ENCODE data around the gene ZC3H18.

ZC3H18 gene

GRCh38 chr16:88527186-88527936, 42.8 kb upstream of the ZC3H18 start:
- no peak overlapping the region for H3K4me3 ChIP-seq (ENCODE audit: low read length)

GRCh38 chr16:88527937-88528743, 42.1 kb upstream of the ZC3H18 start:
- no peaks in the 10 kb centered on the region for H3K27me3 ChIP-seq (replicated peaks; ENCODE audit: control insufficient read depth, insufficient read depth, low read length)
- no peak overlapping the region for H3K9ac ChIP-seq (ENCODE audit: low read length)
- no peaks in the 10 kb centered on the region for H3K36me3 ChIP-seq (ENCODE audit: control insufficient read depth, insufficient read depth, low read length, severe bottlenecking)
- H3K9me3 ChIP-seq (ENCODE audit: control insufficient read depth, low read length): no peaks in the 10 kb centered on the region
- no peak overlapping the region for H3K4me3 ChIP-seq (ENCODE audit: low read length)
- no peaks in the 10 kb centered on the region for H3K4me1 ChIP-seq (ENCODE audit: control insufficient read depth, insufficient read depth, low read length)
- no peak for DNase-seq (ENCODE audit: low read depth)

More at GRCh38 chr16:88527186-88527936, 42.8 kb upstream of the ZC3H18 start:
- Histone ChIP-seq H3K9ac (ENCODE audit: low read length) (no peak overlapping the region), H3K9me3 (ENCODE audit: control insufficient read depth, low read length) (no peaks in the 10 kb centered on the region), H3K27me3 (replicated peaks; ENCODE audit: control insufficient read depth, insufficient read depth, low read length) (no peaks in the 10 kb centered on the region), H3K36me3 (ENCODE audit: control insufficient read depth, insufficient read depth, low read length, severe bottlenecking) (no peaks in the 10 kb centered on the region), H3K4me1 (ENCODE audit: control insufficient read depth, insufficient read depth, low read length) (no peaks in the 10 kb centered on the region)
- DNase-seq (ENCODE audit: low read depth): peak; percentile 69

GRCh38 chr16:88528902-88529318, 41.3 kb upstream of the ZC3H18 start:
- no peak overlapping the region for H3K9ac ChIP-seq (ENCODE audit: low read length)
- no peak for DNase-seq (ENCODE audit: low read depth)
- no peaks in the 10 kb centered on the region for H3K9me3 ChIP-seq (ENCODE audit: control insufficient read depth, low read length)
- no peaks in the 10 kb centered on the region for H3K36me3 ChIP-seq (ENCODE audit: control insufficient read depth, insufficient read depth, low read length, severe bottlenecking)
- no peaks in the 10 kb centered on the region for H3K4me1 ChIP-seq (ENCODE audit: control insufficient read depth, insufficient read depth, low read length)
- no peak overlapping the region for H3K4me3 ChIP-seq (ENCODE audit: low read length)
- H3K27me3 ChIP-seq (replicated peaks; ENCODE audit: control insufficient read depth, insufficient read depth, low read length): no peaks in the 10 kb centered on the region

- no peaks in the 10 kb centered on the region for H3K9me3 ChIP-seq (ENCODE audit: control insufficient read depth, low read length)
- no peaks in the 10 kb centered on the region for H3K4me1 ChIP-seq (ENCODE audit: control insufficient read depth, insufficient read depth, low read length)
- no peaks in the 10 kb centered on the region for H3K27me3 ChIP-seq (replicated peaks; ENCODE audit: control insufficient read depth, insufficient read depth, low read length)
- no peak overlapping the region for H3K4me3 ChIP-seq (ENCODE audit: low read length)
- no peaks in the 10 kb centered on the region for H3K36me3 ChIP-seq (ENCODE audit: control insufficient read depth, insufficient read depth, low read length, severe bottlenecking)
- H3K9ac ChIP-seq (ENCODE audit: low read length): no peak overlapping the region
- DNase-seq (ENCODE audit: low read depth): no peak
These were observed 40.6 kb upstream of the ZC3H18 start for GRCh38 chr16:88529596-88529995.

GRCh38 chr16:88530051-88530857, 39.9 kb upstream of the ZC3H18 start:
- H3K9me3 ChIP-seq (ENCODE audit: control insufficient read depth, low read length): no peaks in the 10 kb centered on the region

DNA sequence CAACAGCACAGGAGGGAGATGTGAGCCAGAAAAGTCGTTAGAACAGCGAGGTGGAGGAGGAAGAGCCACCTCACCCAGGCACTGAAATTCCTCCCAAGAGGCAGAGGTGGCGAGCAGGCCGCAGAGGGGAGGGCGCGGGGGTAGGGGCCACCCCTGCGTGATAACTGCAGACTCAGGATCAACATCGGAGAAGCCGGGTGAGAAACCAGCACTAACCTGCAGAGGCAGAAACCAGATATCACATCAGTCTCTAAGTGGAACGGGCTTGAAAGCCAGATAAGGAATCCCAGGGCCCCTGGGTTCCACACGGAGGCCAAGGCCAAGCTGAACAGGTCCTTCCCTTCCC, 39.4 kb upstream of the ZC3H18 start:
- no peaks in the 10 kb centered on the region for H3K27me3 ChIP-seq (replicated peaks; ENCODE audit: control insufficient read depth, insufficient read depth, low read length)
- no peaks in the 10 kb centered on the region for H3K36me3 ChIP-seq (ENCODE audit: control insufficient read depth, insufficient read depth, low read length, severe bottlenecking)
- peaks cover 5% of the 10 kb centered on the region for H3K4me1 ChIP-seq (ENCODE audit: control insufficient read depth, insufficient read depth, low read length)
- no peaks in the 10 kb centered on the region for H3K9me3 ChIP-seq (ENCODE audit: control insufficient read depth, low read length)
- no peak overlapping the region for H3K4me3 ChIP-seq (ENCODE audit: low read length)
- H3K9ac ChIP-seq (ENCODE audit: low read length): no peak overlapping the region
- no peak for DNase-seq (ENCODE audit: low read depth)

More at GRCh38 chr16:88530051-88530857, 39.9 kb upstream of the ZC3H18 start:
- Histone ChIP-seq H3K4me1 (ENCODE audit: control insufficient read depth, insufficient read depth, low read length) (peaks cover 4% of the 10 kb centered on the region), H3K27me3 (replicated peaks; ENCODE audit: control insufficient read depth, insufficient read depth, low read length) (no peaks in the 10 kb centered on the region), H3K4me3 (ENCODE audit: low read length) (no peak overlapping the region), H3K36me3 (ENCODE audit: control insufficient read depth, insufficient read depth, low read length, severe bottlenecking) (no peaks in the 10 kb centered on the region), H3K9ac (ENCODE audit: low read length) (no peak overlapping the region)
- DNase-seq (ENCODE audit: low read depth): no peak

GRCh38 chr16:88531346-88531745, 38.9 kb upstream of the ZC3H18 start:
- H3K27me3 ChIP-seq (replicated peaks; ENCODE audit: control insufficient read depth, insufficient read depth, low read length): no peaks in the 10 kb centered on the region
- H3K36me3 ChIP-seq (ENCODE audit: control insufficient read depth, insufficient read depth, low read length, severe bottlenecking): no peaks in the 10 kb centered on the region
- H3K9me3 ChIP-seq (ENCODE audit: control insufficient read depth, low read length): no peaks in the 10 kb centered on the region
- DNase-seq (ENCODE audit: low read depth): no peak
- H3K4me3 ChIP-seq (ENCODE audit: low read length): no peak overlapping the region
- H3K4me1 ChIP-seq (ENCODE audit: control insufficient read depth, insufficient read depth, low read length): peaks cover 5% of the 10 kb centered on the region
- H3K9ac ChIP-seq (ENCODE audit: low read length): no peak overlapping the region

DNA sequence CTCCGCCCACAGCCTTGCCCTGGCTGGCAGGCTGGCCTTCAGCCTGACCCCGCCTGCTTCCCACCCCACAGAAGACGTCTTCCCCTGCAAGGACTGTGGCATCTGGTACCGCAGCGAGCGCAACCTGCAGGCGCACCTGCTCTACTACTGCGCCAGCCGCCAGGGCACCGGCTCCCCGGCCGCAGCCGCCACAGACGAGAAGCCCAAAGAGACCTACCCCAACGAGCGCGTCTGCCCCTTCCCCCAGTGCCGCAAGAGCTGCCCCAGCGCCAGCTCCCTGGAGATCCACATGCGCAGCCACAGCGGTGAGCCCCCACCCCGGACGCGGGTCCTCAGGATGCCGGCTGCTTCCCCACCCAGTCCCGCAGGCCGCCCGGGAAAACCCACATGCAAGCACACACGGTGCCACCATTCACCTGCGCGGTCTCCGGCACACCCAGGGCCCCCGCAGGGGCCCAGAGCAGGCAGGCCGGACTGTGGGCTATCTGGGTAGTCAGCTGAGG, 38.2 kb upstream of the ZC3H18 start:
- Histone ChIP-seq H3K4me1 (ENCODE audit: control insufficient read depth, insufficient read depth, low read length) (peaks cover 5% of the 10 kb centered on the region), H3K9me3 (ENCODE audit: control insufficient read depth, low read length) (no peaks in the 10 kb centered on the region), H3K36me3 (ENCODE audit: control insufficient read depth, insufficient read depth, low read length, severe bottlenecking) (no peaks in the 10 kb centered on the region), H3K9ac (ENCODE audit: low read length) (no peak overlapping the region), H3K27me3 (replicated peaks; ENCODE audit: control insufficient read depth, insufficient read depth, low read length) (no peaks in the 10 kb centered on the region), H3K4me3 (ENCODE audit: low read length) (no peak overlapping the region)
- DNase-seq (ENCODE audit: low read depth): no peak

GRCh38 chr16:88532434-88533241, 37.6 kb upstream of the ZC3H18 start:
- H3K4me3 ChIP-seq (ENCODE audit: low read length): no peak overlapping the region
- no peaks in the 10 kb centered on the region for H3K36me3 ChIP-seq (ENCODE audit: control insufficient read depth, insufficient read depth, low read length, severe bottlenecking)
- H3K27me3 ChIP-seq (replicated peaks; ENCODE audit: control insufficient read depth, insufficient read depth, low read length): no peaks in the 10 kb centered on the region
- DNase-seq (ENCODE audit: low read depth): no peak
- H3K4me1 ChIP-seq (ENCODE audit: control insufficient read depth, insufficient read depth, low read length): peaks cover 5% of the 10 kb centered on the region
- H3K9ac ChIP-seq (ENCODE audit: low read length): no peak overlapping the region
- no peaks in the 10 kb centered on the region for H3K9me3 ChIP-seq (ENCODE audit: control insufficient read depth, low read length)

DNA sequence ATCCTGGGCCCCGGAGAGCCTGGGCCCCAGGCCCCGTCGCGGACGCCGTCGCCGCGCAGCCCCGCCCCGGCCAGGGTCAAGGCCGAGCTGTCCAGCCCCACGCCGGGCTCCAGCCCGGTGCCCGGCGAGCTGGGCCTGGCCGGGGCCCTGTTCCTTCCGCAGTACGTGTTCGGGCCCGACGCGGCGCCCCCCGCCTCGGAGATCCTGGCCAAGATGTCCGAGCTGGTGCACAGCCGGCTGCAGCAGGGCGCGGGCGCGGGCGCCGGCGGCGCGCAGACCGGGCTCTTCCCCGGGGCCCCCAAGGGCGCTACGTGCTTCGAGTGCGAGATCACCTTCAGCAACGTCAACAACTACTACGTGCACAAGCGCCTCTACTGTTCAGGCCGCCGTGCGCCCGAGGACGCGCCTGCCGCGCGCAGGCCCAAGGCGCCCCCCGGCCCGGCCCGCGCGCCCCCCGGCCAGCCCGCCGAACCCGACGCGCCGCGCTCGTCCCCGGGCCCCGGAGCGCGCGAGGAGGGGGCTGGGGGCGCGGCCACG, 36.8 kb upstream of the ZC3H18 start:
- Histone ChIP-seq H3K9me3 (ENCODE audit: control insufficient read depth, low read length) (no peaks in the 10 kb centered on the region), H3K9ac (ENCODE audit: low read length) (peak overlapping the region; percentile 58), H3K36me3 (ENCODE audit: control insufficient read depth, insufficient read depth, low read length, severe bottlenecking) (no peaks in the 10 kb centered on the region), H3K4me3 (ENCODE audit: low read length) (peak overlapping the region; percentile 52), H3K27me3 (replicated peaks; ENCODE audit: control insufficient read depth, insufficient read depth, low read length) (peaks cover 3% of the 10 kb centered on the region), H3K4me1 (ENCODE audit: control insufficient read depth, insufficient read depth, low read length) (peaks cover 5% of the 10 kb centered on the region)
- peak; percentile 68 for DNase-seq (ENCODE audit: low read depth)

Measured in adipocyte (in vitro differentiated cells).